Measurements from ENCODE around the gene ARHGAP18.
"Not testable (repeated sequence)": the region's sequence is repeated elsewhere in the genome, so short reads cannot be mapped to it uniquely, and the experiment has no call there.

Gene ARHGAP18

GRCh38 chr6:129576456-129576855 lies 133.5 kb downstream of the ARHGAP18 start:
- Histone ChIP-seq H3K27me3 (ENCODE audit: control insufficient read depth, low read length) (no peaks in the 10 kb centered on the region), H3K9me2 (replicated peaks; ENCODE audit: control insufficient read depth, low read length) (no peaks in the 10 kb centered on the region), H3K9me3 (ENCODE audit: control insufficient read depth, insufficient read depth, low read length) (no peaks in the 10 kb centered on the region), H3F3A (ENCODE audit: control insufficient read depth, insufficient read depth) (no peaks in the 10 kb centered on the region), H3K4me3 (ENCODE audit: low read length) (no peak overlapping the region), H3K36me3 (ENCODE audit: control insufficient read depth, low read length) (no peaks in the 10 kb centered on the region), H3K27ac (ENCODE audit: low read depth, low read length) (no peak overlapping the region), H3K4me2 (ENCODE audit: low read length) (no peak overlapping the region), H4K20me1 (ENCODE audit: control insufficient read depth, insufficient read depth, low read depth, low read length) (no peaks in the 10 kb centered on the region), H3K79me2 (ENCODE audit: control insufficient read depth, low read length) (no peaks in the 10 kb centered on the region), H3K4me1 (ENCODE audit: control insufficient read depth, low read length) (peaks cover 55% of the 10 kb centered on the region)
- TF ChIP-seq CTCF (IDR thresholded peaks at IDR 0.05; ENCODE audit: low read depth, low read length, poor library complexity, severe bottlenecking) (no peak), EZH2phosphoT487 (IDR thresholded peaks at IDR 0.05; ENCODE audit: borderline replicate concordance, low read length) (no peak)

GRCh38 chr6:129575378-129576118 lies 134.4 kb downstream of the ARHGAP18 start:
- H3K9me2 ChIP-seq (replicated peaks; ENCODE audit: control insufficient read depth, low read length) = no peaks in the 10 kb centered on the region
- H3K9me3 ChIP-seq (ENCODE audit: control insufficient read depth, insufficient read depth, low read length) = no peaks in the 10 kb centered on the region
- no peaks in the 10 kb centered on the region for H3F3A ChIP-seq (ENCODE audit: control insufficient read depth, insufficient read depth)
- H3K27ac ChIP-seq (ENCODE audit: low read depth, low read length) = no peak overlapping the region
- no peaks in the 10 kb centered on the region for H3K79me2 ChIP-seq (ENCODE audit: control insufficient read depth, low read length)
- peak overlapping the region; percentile 8; the same call in 1 of the 2 replicates for H3K4me3 ChIP-seq (ENCODE audit: low read length)
- H4K20me1 ChIP-seq (ENCODE audit: control insufficient read depth, insufficient read depth, low read depth, low read length) = no peaks in the 10 kb centered on the region
- peak overlapping the region; percentile 25 for H3K4me2 ChIP-seq (ENCODE audit: low read length)
- H3K36me3 ChIP-seq (ENCODE audit: control insufficient read depth, low read length) = no peaks in the 10 kb centered on the region
- H3K4me1 ChIP-seq (ENCODE audit: control insufficient read depth, low read length) = peaks cover 45% of the 10 kb centered on the region
- no peaks in the 10 kb centered on the region for H3K27me3 ChIP-seq (ENCODE audit: control insufficient read depth, low read length)
- TF ChIP-seq EZH2phosphoT487 (IDR thresholded peaks at IDR 0.05; ENCODE audit: borderline replicate concordance, low read length) = no peak
- peak; percentile 80 for TF ChIP-seq CTCF (IDR thresholded peaks at IDR 0.05; ENCODE audit: low read depth, low read length, poor library complexity, severe bottlenecking)

GRCh38 chr6:129574605-129575004 lies 135.4 kb downstream of the ARHGAP18 start:
- not testable (repeated sequence) for H3F3A ChIP-seq (ENCODE audit: control insufficient read depth, insufficient read depth); H3K4me2 ChIP-seq (ENCODE audit: low read length); H3K9me3 ChIP-seq (ENCODE audit: control insufficient read depth, insufficient read depth, low read length); H4K20me1 ChIP-seq (ENCODE audit: control insufficient read depth, insufficient read depth, low read depth, low read length); H3K79me2 ChIP-seq (ENCODE audit: control insufficient read depth, low read length); H3K36me3 ChIP-seq (ENCODE audit: control insufficient read depth, low read length); H3K4me3 ChIP-seq (ENCODE audit: low read length); H3K9me2 ChIP-seq (replicated peaks; ENCODE audit: control insufficient read depth, low read length); H3K27ac ChIP-seq (ENCODE audit: low read depth, low read length); H3K27me3 ChIP-seq (ENCODE audit: control insufficient read depth, low read length)
- peaks cover 36% of the 10 kb centered on the region for H3K4me1 ChIP-seq (ENCODE audit: control insufficient read depth, low read length)

- not testable (repeated sequence) for H3K4me1 ChIP-seq (ENCODE audit: control insufficient read depth, low read length); H3K36me3 ChIP-seq (ENCODE audit: control insufficient read depth, low read length); H4K20me1 ChIP-seq (ENCODE audit: control insufficient read depth, insufficient read depth, low read depth, low read length); H3K27me3 ChIP-seq (ENCODE audit: control insufficient read depth, low read length); H3K9me3 ChIP-seq (ENCODE audit: control insufficient read depth, insufficient read depth, low read length); H3F3A ChIP-seq (ENCODE audit: control insufficient read depth, insufficient read depth); H3K79me2 ChIP-seq (ENCODE audit: control insufficient read depth, low read length); H3K27ac ChIP-seq (ENCODE audit: low read depth, low read length); H3K4me3 ChIP-seq (ENCODE audit: low read length); H3K4me2 ChIP-seq (ENCODE audit: low read length); H3K9me2 ChIP-seq (replicated peaks; ENCODE audit: control insufficient read depth, low read length)
These were observed 139.0 kb downstream of the ARHGAP18 start for GRCh38 chr6:129570929-129571328.
